ENCODE results near the gene ZCRB1. TPM values are rescaled to one million over a fixed set of nuclear protein-coding genes. Genes with fewer than 3 reads are reported as not detected.

ZCRB1 gene
- total RNA-seq, 1 experiment from 2014 or later = 71.5 TPM

GRCh38 chr12:42286741-42287140 is 39.2 kb downstream of the ZCRB1 start:
- H2BK120ac ChIP-seq (ENCODE audit: low read depth, low read length, poor library complexity, severe bottlenecking) = no peak overlapping the region
- H3K79me2 ChIP-seq (ENCODE audit: insufficient read depth, low read length) = no peaks in the 10 kb centered on the region
- Mint-ChIP-seq H3K27me3 (ENCODE audit: low read depth) (peaks cover 19% of the 10 kb centered on the region), H3K4me1 (no peaks in the 10 kb centered on the region), H3K36me3 (ENCODE audit: insufficient read depth in 1 of 3, low read depth in 3 of 3) (no peaks in the 10 kb centered on the region), H3K9me3 (no peaks in the 10 kb centered on the region), H3K4me3 (no peak overlapping the region), H3K27ac (no peak overlapping the region)
- H3K27ac ChIP-seq (ENCODE audit: insufficient read length, low read depth, low read length) = no peak overlapping the region
- H3K4ac ChIP-seq (ENCODE audit: low read depth, low read length) = no peak overlapping the region
- no peaks in the 10 kb centered on the region for H4K20me1 ChIP-seq (ENCODE audit: control insufficient read depth, insufficient read depth, insufficient read length)
- H4K5ac ChIP-seq (ENCODE audit: insufficient read length, low read depth, low read length) = no peak overlapping the region
- H4K91ac ChIP-seq (ENCODE audit: insufficient read length, low read depth, low read length) = no peak overlapping the region
- TF ChIP-seq, protein P1, sequence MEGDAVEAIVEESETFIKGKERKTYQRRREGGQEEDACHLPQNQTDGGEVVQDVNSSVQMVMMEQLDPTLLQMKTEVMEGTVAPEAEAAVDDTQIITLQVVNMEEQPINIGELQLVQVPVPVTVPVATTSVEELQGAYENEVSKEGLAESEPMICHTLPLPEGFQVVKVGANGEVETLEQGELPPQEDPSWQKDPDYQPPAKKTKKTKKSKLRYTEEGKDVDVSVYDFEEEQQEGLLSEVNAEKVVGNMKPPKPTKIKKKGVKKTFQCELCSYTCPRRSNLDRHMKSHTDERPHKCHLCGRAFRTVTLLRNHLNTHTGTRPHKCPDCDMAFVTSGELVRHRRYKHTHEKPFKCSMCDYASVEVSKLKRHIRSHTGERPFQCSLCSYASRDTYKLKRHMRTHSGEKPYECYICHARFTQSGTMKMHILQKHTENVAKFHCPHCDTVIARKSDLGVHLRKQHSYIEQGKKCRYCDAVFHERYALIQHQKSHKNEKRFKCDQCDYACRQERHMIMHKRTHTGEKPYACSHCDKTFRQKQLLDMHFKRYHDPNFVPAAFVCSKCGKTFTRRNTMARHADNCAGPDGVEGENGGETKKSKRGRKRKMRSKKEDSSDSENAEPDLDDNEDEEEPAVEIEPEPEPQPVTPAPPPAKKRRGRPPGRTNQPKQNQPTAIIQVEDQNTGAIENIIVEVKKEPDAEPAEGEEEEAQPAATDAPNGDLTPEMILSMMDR (conservative IDR thresholded peaks at IDR 0.05) = no peak
- H3K4me2 ChIP-seq (ENCODE audit: insufficient read depth, insufficient read length, low read length) = no peak overlapping the region
- no peaks in the 10 kb centered on the region for H3K23me2 ChIP-seq (ENCODE audit: insufficient read length, low read depth, low read length, poor library complexity, severe bottlenecking)
- H3K9me3 ChIP-seq (ENCODE audit: control insufficient read depth, low read depth, low read length) = no peaks in the 10 kb centered on the region
- no peak overlapping the region for H2BK12ac ChIP-seq (ENCODE audit: insufficient read length, low read depth, low read length)
- no peak overlapping the region for H2BK5ac ChIP-seq (ENCODE audit: insufficient read length, low read length)
- H2AK5ac ChIP-seq (ENCODE audit: insufficient read length, low read length) = no peak overlapping the region
- H3K27me3 ChIP-seq (ENCODE audit: insufficient read depth, low read length) = no peaks in the 10 kb centered on the region
- H3T11ph ChIP-seq (ENCODE audit: low read length) = no peak overlapping the region
- no peaks in the 10 kb centered on the region for H3K4me1 ChIP-seq (ENCODE audit: insufficient read depth, low read length)
- H3K9ac ChIP-seq (ENCODE audit: extremely low read depth, insufficient read length, low read length) = no peak overlapping the region
- no peak overlapping the region for H3K18ac ChIP-seq (ENCODE audit: insufficient read length, low read depth, low read length)
- no peak overlapping the region for H2AFZ ChIP-seq (ENCODE audit: low read length)
- no peak overlapping the region for H3K14ac ChIP-seq (ENCODE audit: insufficient read depth, low read length)
- no CpG with 5 or more reads among the region's 26 CpGs for WGBS (ENCODE audit: extremely low coverage, insufficient read length, low lambda C conversion rate)
- H4K8ac ChIP-seq (replicated peaks; ENCODE audit: insufficient read length, low read depth, low read length) = no peak overlapping the region
- no peak overlapping the region for H3K56ac ChIP-seq (ENCODE audit: insufficient read length, low read depth, low read length)
- H2BK20ac ChIP-seq (ENCODE audit: low read depth, low read length, poor library complexity, severe bottlenecking) = no peak overlapping the region
- no peak overlapping the region for H3K23ac ChIP-seq (ENCODE audit: insufficient read length, low read depth, low read length)
- H2BK15ac ChIP-seq (ENCODE audit: low read depth, low read length) = no peak overlapping the region
- no peak for DNase-seq
- H3K79me1 ChIP-seq (ENCODE audit: insufficient read depth, low read depth, low read length, poor library complexity, severe bottlenecking) = no peaks in the 10 kb centered on the region
